ENCODE measurements around the gene HK3.

Gene HK3

DNA sequence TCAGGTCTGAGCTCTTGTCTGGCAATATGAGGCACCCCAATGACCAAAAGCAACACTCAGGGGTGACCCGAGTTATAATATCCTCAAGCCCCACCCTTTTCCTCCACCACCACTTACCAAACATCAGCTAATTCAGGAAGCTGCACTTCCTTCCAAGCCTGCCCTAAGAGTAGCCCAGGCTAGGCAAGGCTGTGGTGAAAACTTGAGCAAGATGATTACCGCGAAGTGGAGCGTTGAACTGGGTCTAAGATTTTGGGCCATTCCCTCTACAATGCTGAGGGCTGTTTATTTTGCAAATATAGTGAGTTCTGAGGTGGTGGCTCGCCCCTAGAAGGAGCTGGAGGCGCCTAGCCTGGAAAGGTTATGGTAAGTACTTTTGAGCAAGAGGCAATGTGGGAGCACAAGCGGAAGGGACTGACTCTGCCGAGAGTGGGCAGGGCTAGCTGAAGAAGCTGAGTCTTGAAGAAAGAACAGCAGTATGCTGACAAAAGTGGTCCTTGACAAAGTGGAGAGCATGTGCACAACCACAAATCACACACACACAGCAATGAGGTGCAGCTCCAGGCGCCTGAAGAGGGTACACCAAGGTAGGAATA lies at the start of gene HK3:
Gene HK3 (minus strand): TSS at position 51 of the 596 bp plus-strand sequence. CDS start 3,187 bp downstream, outside the sequence.
- DNase-seq (ENCODE audit: low read depth in 2 of 2, low spot score in 1 of 2): no peak

GRCh38 chr5:176948458-176948857 lies 49.3 kb upstream of the HK3 start:
- DNase-seq (ENCODE audit: low read depth in 2 of 2, low spot score in 1 of 2): no peak

DNA sequence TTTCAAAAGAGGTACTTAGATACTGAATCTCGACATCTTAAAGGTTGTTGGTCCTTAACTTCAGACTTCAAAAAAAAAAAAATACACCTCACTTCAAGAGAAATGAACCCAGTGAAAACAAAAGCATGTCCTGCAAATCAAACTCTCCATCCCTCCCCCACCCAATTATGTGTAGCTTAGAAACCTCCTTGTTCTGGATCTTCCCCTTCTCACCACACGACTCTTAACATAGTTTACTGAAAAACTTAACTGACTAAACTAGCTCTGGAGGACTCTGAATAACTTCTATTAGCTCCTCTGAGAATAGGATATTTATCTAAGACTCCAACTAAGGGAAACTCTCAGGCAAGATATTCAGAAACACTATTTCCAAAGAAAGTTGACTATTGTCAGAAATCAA lies 48.7 kb upstream of the HK3 start:
- DNase-seq (ENCODE audit: low read depth in 2 of 2, low spot score in 1 of 2): no peak

DNA sequence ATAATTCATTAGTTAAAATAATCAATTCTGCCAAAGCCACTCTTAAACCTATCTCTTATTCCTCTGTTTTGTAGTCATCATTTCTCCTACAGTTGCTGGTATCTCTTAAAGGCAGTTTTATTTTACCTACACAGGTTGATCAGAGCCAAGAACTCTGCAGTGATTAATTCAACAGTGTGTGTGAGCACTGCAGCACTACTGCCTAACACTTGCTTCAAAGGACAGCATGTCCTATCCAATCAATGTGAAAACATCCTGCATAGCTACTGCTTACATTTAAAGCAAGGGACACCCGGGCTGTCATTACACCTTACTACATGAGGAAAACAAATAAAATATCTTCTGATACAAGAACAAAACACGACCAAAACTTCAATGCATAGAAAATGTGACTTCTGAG lies 45.1 kb upstream of the HK3 start:
- DNase-seq (ENCODE audit: low read depth in 2 of 2, low spot score in 1 of 2): no peak

DNA sequence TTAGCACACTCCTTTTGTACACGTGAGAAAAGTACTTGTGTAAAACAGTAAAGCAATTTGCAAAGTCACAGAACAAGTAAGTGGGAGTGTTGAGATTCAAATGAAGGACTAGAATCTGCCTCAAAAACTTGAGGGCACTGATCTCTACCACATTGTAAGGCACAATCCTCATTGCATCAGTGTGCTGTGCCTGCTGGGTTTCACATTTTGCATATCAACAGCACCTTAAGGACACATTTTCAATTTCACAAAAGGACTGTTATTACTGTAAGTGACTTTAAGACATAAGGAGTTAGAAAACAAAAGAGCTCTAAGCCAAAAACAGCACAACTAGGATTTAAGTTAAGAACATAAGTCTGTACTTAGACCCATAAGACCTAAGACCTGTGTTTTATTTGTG lies 44.7 kb upstream of the HK3 start:
- DNase-seq (ENCODE audit: low read depth in 2 of 2, low spot score in 1 of 2): no peak

GRCh38 chr5:176941951-176942350 lies 42.8 kb upstream of the HK3 start:
- no peak for DNase-seq (ENCODE audit: low read depth in 2 of 2, low spot score in 1 of 2)

- DNase-seq (ENCODE audit: low read depth in 2 of 2, low spot score in 1 of 2): no peak
Measured at GRCh38 chr5:176938472-176938871, 39.3 kb upstream of the HK3 start.

DNA sequence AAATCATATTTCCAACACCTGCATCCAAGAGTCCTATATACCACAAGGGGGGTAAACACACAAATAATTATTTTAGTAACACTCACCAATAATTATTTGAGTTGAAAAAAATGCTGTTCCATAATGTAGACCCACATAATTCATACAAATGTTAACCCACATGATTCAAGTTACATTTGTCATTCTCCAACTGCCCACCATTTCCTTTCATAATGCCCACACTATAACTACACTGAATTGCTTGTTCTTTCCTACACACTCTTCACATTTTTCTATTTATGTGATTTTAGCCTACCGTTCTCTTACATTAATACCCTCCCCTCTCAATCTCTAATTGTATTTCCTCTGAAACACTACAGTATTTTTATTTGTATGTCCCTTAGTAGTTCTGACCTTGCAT lies 35.9 kb upstream of the HK3 start:
- DNase-seq (ENCODE audit: low read depth in 2 of 2, low spot score in 1 of 2): no peak

- DNase-seq (ENCODE audit: low read depth in 2 of 2, low spot score in 1 of 2): no peak
Measured at GRCh38 chr5:176934309-176934930, 35.3 kb upstream of the HK3 start.

- DNase-seq (ENCODE audit: low read depth in 2 of 2, low spot score in 1 of 2): no peak
Measured at GRCh38 chr5:176929654-176930053, 30.5 kb upstream of the HK3 start.

DNA sequence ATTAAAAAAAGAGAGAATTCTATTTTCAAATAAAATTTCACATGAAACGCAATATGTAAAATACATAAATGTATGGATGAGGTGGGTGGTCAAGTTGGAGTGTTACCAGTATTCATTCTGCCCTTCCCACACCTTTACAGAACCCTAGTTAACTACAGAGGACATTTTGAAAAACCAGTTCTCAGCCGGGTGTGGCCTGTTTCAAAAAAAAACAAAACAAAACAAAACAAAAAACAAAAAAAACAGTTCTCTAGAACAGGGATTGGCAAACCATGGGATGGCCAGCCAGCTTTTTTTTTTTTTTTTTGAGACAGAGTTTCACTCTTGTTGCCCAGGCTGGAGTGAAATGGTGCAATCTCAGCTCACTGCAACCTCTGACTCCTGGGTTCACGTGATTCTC lies 28.4 kb upstream of the HK3 start:
- no peak for DNase-seq (ENCODE audit: low read depth in 2 of 2, low spot score in 1 of 2)

DNA sequence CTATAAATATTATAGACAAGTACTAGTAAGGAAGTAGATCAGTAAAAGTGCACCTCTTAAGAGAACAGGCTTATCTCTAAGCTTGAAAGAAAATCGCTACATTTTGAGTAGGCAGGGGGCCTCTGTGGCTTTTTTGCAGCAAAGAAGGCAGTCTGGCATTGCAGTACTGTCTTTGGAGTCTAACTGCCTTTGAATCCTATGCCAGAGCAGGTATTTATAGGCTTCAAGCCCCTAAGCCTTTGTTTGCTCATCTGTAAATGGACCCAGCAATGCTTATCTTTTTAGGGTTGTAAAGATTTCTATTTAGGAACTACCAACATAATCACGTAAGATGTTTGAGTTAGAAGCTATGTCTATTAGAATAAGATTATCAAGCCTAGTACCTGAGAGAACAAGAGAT lies 23.7 kb upstream of the HK3 start:
- no peak for DNase-seq (ENCODE audit: low read depth in 2 of 2, low spot score in 1 of 2)

DNA sequence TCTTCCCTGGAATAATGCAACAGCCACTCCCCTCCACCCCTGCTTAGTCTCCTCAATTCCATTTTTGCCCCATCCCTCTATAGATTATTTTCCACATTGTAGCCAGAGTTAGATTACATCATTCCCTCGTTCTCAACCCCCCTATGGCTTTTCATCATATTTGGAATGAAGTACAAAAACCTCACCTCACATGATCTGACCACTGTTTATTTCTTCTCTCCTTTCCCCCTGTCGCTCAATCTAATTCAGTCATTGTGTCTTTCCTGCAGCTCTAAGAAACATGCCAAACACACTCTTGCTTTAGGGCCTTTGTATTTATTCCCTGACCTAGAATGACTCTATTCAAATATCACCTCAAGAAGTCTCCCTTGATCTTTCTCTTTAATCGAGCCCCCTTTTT lies 22.6 kb upstream of the HK3 start:
- no peak for DNase-seq (ENCODE audit: low read depth in 2 of 2, low spot score in 1 of 2)

- no peak for DNase-seq (ENCODE audit: low read depth in 2 of 2, low spot score in 1 of 2)
Measured at GRCh38 chr5:176918613-176919012, 19.5 kb upstream of the HK3 start.

- no peak for DNase-seq (ENCODE audit: low read depth in 2 of 2, low spot score in 1 of 2)
Measured at GRCh38 chr5:176916337-176916736, 17.2 kb upstream of the HK3 start.

- DNase-seq (ENCODE audit: low read depth in 2 of 2, low spot score in 1 of 2): no peak
Measured at GRCh38 chr5:176915906-176916305, 16.8 kb upstream of the HK3 start.

DNA sequence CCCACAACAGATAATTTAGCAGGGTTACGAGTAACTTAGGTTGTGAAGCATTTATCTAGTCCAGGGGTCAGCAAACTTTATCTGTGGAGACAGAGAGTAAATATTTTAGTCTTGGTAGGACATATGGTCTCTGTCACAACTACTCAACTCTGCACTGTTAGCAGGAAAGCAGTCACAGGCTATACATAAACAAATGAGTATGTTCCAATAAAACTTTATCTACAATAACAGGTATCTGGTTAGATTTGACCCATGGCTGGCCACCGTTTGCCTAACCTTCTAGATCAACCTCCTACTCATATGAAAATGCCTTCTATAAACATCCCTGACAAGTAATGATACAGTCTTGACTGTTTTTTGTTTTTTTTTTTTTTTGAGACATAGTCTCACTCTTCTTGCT lies 13.0 kb upstream of the HK3 start:
- no peak for DNase-seq (ENCODE audit: low read depth in 2 of 2, low spot score in 1 of 2)

DNA sequence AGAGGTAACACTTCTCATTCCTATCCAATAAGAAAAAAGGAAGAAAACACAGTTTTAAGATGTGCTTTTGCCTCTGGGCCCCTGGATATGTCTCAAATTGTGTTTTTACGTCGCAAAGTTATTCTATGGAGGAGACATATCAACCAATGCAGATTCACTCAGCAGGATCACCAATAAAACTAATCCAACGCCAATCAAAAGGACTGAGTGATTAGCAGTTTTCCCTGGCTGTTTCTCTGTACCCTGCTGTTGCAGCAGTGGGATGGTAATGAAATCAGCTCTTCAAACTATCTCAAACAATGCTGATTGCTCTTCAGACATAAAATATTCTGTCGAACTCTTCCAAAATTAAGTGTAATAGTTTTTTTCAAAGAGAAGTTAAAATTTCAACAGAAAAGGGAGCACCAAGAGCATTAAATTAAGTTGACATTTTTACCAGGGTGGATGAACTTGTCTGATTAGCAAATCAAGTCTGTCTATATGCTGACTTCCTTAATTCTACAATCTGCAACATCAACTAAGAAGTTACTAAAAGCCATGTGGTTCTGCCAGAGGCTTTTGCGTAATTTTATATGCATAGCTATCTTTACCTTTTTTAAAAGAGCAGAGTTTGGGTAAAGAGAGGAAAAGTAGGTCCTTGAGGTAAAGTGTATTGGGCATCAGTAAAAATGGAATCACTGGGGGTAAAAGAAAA lies 9.7 kb upstream of the HK3 start:
- no peak for DNase-seq (ENCODE audit: low read depth in 2 of 2, low spot score in 1 of 2)

DNA sequence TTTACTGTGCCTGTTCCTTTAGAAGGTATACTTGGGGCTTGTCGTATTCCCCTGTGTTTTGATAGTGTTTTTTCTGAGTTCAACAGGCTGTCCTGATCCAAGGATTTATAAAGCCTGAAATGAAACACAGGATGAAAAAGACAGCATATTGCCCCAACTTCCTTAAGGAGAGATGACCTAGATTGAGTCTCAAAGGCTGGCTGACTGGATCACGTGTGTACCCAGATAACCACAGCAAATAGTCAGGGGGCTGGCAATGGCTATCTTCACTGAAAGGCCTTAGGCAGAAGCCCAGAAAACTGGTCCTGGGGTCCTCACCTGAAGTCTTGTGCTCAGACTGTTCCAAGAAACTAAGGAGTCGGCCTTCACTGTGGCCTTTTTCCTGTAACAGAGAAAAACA lies 7.7 kb upstream of the HK3 start:
- DNase-seq (ENCODE audit: low read depth in 2 of 2, low spot score in 1 of 2): no peak

GRCh38 chr5:176906126-176906525 lies 7.0 kb upstream of the HK3 start:
- DNase-seq (ENCODE audit: low read depth in 2 of 2, low spot score in 1 of 2): no peak

DNA sequence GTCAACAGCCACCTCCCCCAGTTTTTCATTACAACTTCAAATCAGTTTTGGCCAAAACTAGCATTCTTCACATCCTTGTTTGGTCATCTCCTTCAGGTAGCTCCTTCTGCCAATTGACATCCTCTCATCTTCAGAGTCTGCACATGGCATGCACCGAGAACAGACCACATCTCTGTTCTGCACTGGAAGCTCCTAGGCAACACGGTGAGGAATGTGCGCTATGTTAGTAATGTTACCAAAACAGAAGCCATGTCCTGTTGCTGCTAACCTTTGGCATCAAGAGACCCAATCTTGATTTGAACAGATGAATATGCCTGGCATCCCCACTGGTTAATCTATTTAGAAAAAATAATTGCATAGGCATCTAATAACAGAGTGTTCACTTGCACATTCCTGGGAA lies 5.1 kb upstream of the HK3 start:
- DNase-seq (ENCODE audit: low read depth in 2 of 2, low spot score in 1 of 2): no peak

GRCh38 chr5:176902911-176903664 lies 3.9 kb upstream of the HK3 start:
- no peak for DNase-seq (ENCODE audit: low read depth in 2 of 2, low spot score in 1 of 2)

Measured in stimulated activated CD8-positive, alpha-beta memory T cell treated with anti-CD3 and anti-CD28 coated beads, Interleukin-4, amount 100 ng/mL, for 4 hours (primary cell).